HepG2 (cell line): ENCODE data around the gene GFY. TPM values are rescaled to one million over a fixed set of nuclear protein-coding genes. Genes with fewer than 3 reads are reported as not detected.

Experiments used
- AGO2 ChIP-seq: fragments of 200-400 bp; formaldehyde crosslinking; optimal IDR thresholded peaks from 2 replicates; pipeline ENCODE3; 2017; ENCODE audit warnings: mild to moderate bottlenecking, low read depth, low read length, moderate library complexity
- FOXK1 ChIP-seq: sonication (generic); formaldehyde crosslinking; IDR thresholded peaks from 2 replicates; pipeline ENCODE4 v1.4.0; 2020; ENCODE audit warnings: low read depth, missing genetic modification reagents, borderline replicate concordance
- GATAD2A ChIP-seq: IDR thresholded peaks from 2 replicates; pipeline ENCODE4 v1.6.1; 2016
- HOXA7 ChIP-seq: sonication (generic); formaldehyde crosslinking; IDR thresholded peaks from 2 replicates; pipeline ENCODE4 v1.8.1; 2022; ENCODE audit warnings: mild to moderate bottlenecking, missing genetic modification reagents, moderate library complexity
- MTF1 ChIP-seq: sonication (generic); formaldehyde crosslinking; IDR thresholded peaks from 2 replicates; pipeline ENCODE4 v1.5.0; 2020; ENCODE audit warnings: missing genetic modification reagents
- MYNN ChIP-seq: sonication (generic); formaldehyde crosslinking; IDR thresholded peaks from 2 replicates; pipeline ENCODE4 v1.4.0; 2020; ENCODE audit warnings: mild to moderate bottlenecking, low read depth, missing genetic modification reagents
- NFE2L1 ChIP-seq: sonication (generic); formaldehyde crosslinking; IDR thresholded peaks from 2 replicates; pipeline ENCODE4 v1.4.0; 2020; ENCODE audit warnings: missing genetic modification reagents, mild to moderate bottlenecking, borderline replicate concordance
- NR2C2 ChIP-seq: sonication (generic); formaldehyde crosslinking; IDR thresholded peaks from 2 replicates; pipeline ENCODE4 v1.4.0; 2020; ENCODE audit warnings: missing genetic modification reagents, mild to moderate bottlenecking, moderate library complexity, borderline replicate concordance
- PHB2 ChIP-seq: fragments of 450-650 bp; IDR thresholded peaks from 2 replicates; pipeline ENCODE4 v1.6.1; 2018; ENCODE audit not compliant: partially characterized antibody
- PHF8 ChIP-seq: sonication (generic); formaldehyde crosslinking; IDR thresholded peaks from 2 replicates; pipeline ENCODE4 v1.5.0; 2020; ENCODE audit warnings: missing genetic modification reagents
- RFX1 ChIP-seq: fragments of 450-650 bp; IDR thresholded peaks from 2 replicates; pipeline ENCODE4 v1.6.1; 2017
- RNF219 ChIP-seq: sonication (generic); formaldehyde crosslinking; IDR thresholded peaks from 2 replicates; pipeline ENCODE4 v1.5.0; 2020; ENCODE audit warnings: mild to moderate bottlenecking, missing genetic modification reagents
- XRCC5 ChIP-seq: fragments of 200-400 bp; formaldehyde crosslinking; optimal IDR thresholded peaks from 2 replicates; pipeline ENCODE3; 2017; ENCODE audit warnings: mild to moderate bottlenecking, low read length
- ZNF17 ChIP-seq: sonication (generic); formaldehyde crosslinking; IDR thresholded peaks from 2 replicates; pipeline ENCODE4 v1.5.0; 2020; ENCODE audit warnings: mild to moderate bottlenecking, missing genetic modification reagents
- ZNF432 ChIP-seq: sonication (generic); formaldehyde crosslinking; IDR thresholded peaks from 2 replicates; pipeline ENCODE4 v1.5.0; 2020; ENCODE audit warnings: missing genetic modification reagents, mild to moderate bottlenecking, borderline replicate concordance
- ZNF609 ChIP-seq: sonication (generic); formaldehyde crosslinking; IDR thresholded peaks from 2 replicates; pipeline ENCODE4 v1.4.0; 2020; ENCODE audit warnings: mild to moderate bottlenecking, missing genetic modification reagents, borderline replicate concordance
- ZNF652 ChIP-seq: IDR thresholded peaks from 2 replicates; pipeline ENCODE4 v1.6.1; 2016; ENCODE audit warnings: low read depth, borderline replicate concordance
- ZNF740 ChIP-seq: sonication (generic); formaldehyde crosslinking; IDR thresholded peaks from 2 replicates; pipeline ENCODE4 v1.4.0; 2020; ENCODE audit warnings: missing genetic modification reagents
- ZNF75D ChIP-seq: sonication (generic); formaldehyde crosslinking; IDR thresholded peaks from 2 replicates; pipeline ENCODE4 v1.8.1; 2023; ENCODE audit warnings: missing genetic modification reagents, mild to moderate bottlenecking, borderline replicate concordance
- ZNF792 ChIP-seq: IDR thresholded peaks from 2 replicates; pipeline ENCODE4 v1.6.1; 2016
- ZNF850 ChIP-seq: sonication (generic); formaldehyde crosslinking; conservative IDR thresholded peaks from 2 replicates; pipeline ENCODE4 v1.9.0; 2021; ENCODE audit warnings: mild to moderate bottlenecking, missing genetic modification reagents
- polyA plus RNA-seq, 8 experiments: library from polyadenylated mRNA; depleted of rRNA in 3 of 8; stranded (reverse) in 7 of 8; unstranded in 1 of 8; fragments of >200 nt; fragmentation: Illumina TruSeq in 4 of 8; extraction: Trizol in 4 of 8; gene quantifications; 2 replicates each; pipeline versions ENCODE4 v1.2.1 to v1.2.3, GENCODE V29; 2011 to 2016; ENCODE audit warnings: low read depth in 4 of 8, missing spikeins in 1 of 8, mixed read lengths in 1 of 8; ENCODE audit not compliant: insufficient read depth in 1 of 8
- total RNA-seq, 5 experiments: library from RNA; depleted of rRNA; stranded (reverse); fragments of >200 nt; fragmentation: Illumina TruSeq; extraction: Trizol; gene quantifications; 2 replicates each; pipeline ENCODE4 v1.2.3, GENCODE V29; 2016; ENCODE audit warnings: low read depth in 1 of 5
- TF ChIP-seq, protein P1 (sequence below): IDR thresholded peaks from 2 replicates; pipeline ENCODE4 v1.6.1; 2018; ENCODE audit warnings: missing genetic modification reagents

Gene GFY
- total and polyA plus RNA-seq, 2 of the 13 experiments (the other 11 are each of a cell fraction or from before 2014, with no cell fraction given) = not detected

DNA sequence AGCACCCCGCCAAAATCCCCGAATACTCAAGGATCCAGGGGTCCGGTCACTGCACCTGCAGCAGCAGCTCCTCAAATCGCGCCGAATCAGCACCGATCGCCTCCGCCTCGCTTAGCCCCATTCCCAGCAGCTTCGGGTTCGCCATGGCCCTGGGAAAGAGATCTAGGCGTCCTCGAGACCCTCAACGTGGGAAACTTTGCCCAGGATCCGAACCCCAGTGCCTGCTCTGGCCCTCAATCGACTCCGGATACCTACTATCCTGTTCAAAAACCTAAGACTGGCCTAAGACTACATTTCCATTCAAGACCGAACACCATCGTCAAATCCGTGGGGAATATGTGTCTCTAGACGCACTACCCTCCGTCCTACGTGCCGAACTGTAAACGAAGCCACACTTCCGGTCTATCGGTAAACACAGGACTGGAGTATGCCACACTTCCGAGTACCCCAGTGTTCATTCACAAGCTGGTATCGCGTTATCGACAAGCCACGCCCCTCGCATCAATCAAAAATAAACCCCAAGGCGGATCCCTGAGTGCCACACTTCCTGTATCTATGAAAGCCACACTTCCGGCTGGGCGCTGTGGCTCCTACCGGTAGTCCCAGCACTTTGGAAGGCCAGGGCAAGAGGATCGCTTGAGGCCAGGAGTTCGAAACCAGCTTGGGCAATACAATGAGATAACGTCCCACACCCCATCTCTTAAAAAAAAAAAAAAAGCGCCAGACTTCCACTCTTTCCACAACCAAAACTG, 26.4 kb downstream of the GFY start, which contains the start of gene PIH1D1 (continued):
- TF ChIP-seq NFE2L1 (CRISPR knock-in tag) (no peak), MTF1 (CRISPR knock-in tag) (0 out of 2 replicates have a peak, but pooled peaks have one; percentile 29), HOXA7 (CRISPR knock-in tag) (no peak), NR2C2 (peak; percentile 64; the same call in 1 of the 2 replicates), PHB2 (no peak), ZNF609 (no peak), AGO2 (no peak), ZNF17 (CRISPR knock-in tag) (no peak), RFX1 (no peak), ZNF652 (no peak), PHF8 (peak; percentile 82), ZNF850 (CRISPR knock-in tag) (0 out of 2 replicates have a peak, but pooled peaks have one; percentile 40), GATAD2A (CRISPR knock-in tag) (0 out of 2 replicates have a peak, but pooled peaks have one; percentile 31), XRCC5 (peak; percentile 41), MYNN (CRISPR knock-in tag) (no peak; the same call in 1 of the 2 replicates), ZNF792 (CRISPR knock-in tag) (peak; percentile 93), ZNF740 (CRISPR knock-in tag) (no peak), FOXK1 (CRISPR knock-in tag) (peak; percentile 96; the same call in 1 of the 2 replicates), RNF219 (CRISPR knock-in tag) (no peak), ZNF75D (CRISPR knock-in tag) (no peak), ZNF432 (CRISPR knock-in tag) (no peak)
- TF ChIP-seq, protein P1, sequence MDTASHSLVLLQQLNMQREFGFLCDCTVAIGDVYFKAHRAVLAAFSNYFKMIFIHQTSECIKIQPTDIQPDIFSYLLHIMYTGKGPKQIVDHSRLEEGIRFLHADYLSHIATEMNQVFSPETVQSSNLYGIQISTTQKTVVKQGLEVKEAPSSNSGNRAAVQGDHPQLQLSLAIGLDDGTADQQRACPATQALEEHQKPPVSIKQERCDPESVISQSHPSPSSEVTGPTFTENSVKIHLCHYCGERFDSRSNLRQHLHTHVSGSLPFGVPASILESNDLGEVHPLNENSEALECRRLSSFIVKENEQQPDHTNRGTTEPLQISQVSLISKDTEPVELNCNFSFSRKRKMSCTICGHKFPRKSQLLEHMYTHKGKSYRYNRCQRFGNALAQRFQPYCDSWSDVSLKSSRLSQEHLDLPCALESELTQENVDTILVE (CRISPR knock-in tag) = peak; percentile 60; the same call in 1 of the 2 replicates
